Muscle layer of colon (tissue), 2 donors: Measurements from ENCODE around the gene CSK.

ENCODE experiments used
- H3K27ac ChIP-seq: one replicate; pipeline ENCODE4 v1.7.0; 2013; ENCODE audit warnings: low read depth, mild to moderate bottlenecking, low read length, moderate library complexity
- H3K27me3 ChIP-seq, 2 donors: one replicate each; pipeline ENCODE4 v1.7.0; 2013; ENCODE audit warnings: low read length in 2 of 2, mild to moderate bottlenecking in 2 of 2; ENCODE audit not compliant: insufficient read depth in 2 of 2, control insufficient read depth in 1 of 2
- H3K36me3 ChIP-seq: one replicate; pipeline ENCODE4 v1.7.0; 2013; ENCODE audit warnings: mild to moderate bottlenecking, low read length; ENCODE audit not compliant: insufficient read depth
- H3K4me1 ChIP-seq: one replicate; pipeline ENCODE4 v1.7.0; 2013; ENCODE audit warnings: mild to moderate bottlenecking, low read length; ENCODE audit not compliant: insufficient read depth
- H3K4me3 ChIP-seq, 2 donors: one replicate each; pipeline ENCODE4 v1.7.0; 2013; ENCODE audit warnings: low read length in 2 of 2, low read depth in 1 of 2, mild to moderate bottlenecking in 1 of 2, moderate library complexity in 1 of 2
- H3K9ac ChIP-seq: one replicate; pipeline ENCODE4 v1.7.0; 2013; ENCODE audit warnings: low read length
- H3K9me3 ChIP-seq: one replicate; pipeline ENCODE4 v1.7.0; 2013; ENCODE audit warnings: mild to moderate bottlenecking, low read length
- donor health status: abdominal sarcoma.
- donor health status: Adenocarcinoma of cecum.

CSK gene

DNA sequence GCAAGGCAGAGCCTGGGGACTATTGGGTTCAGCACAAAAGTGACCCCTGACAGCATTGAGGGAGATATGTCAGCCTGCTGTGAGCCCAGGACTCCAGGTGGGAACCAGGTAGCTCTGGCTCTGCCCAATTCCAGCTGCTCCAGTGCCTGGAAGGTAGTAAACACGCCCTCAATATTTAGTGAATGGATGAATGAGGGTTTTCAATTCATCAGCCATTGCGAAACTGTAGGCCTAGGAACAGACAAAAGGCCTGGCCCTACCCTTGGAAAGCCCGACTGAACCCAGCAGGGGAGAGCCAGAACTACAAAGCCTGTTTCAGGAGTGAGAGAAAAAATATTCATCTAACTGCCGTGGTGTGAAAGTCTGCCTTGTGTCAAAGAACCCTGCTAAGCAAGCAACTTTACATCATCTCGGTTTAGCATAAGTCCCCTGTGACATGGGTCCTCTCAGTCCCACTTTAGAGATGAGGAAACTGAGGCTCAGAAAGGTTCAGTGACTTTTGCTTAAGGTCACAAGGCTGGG is 8.1 kb upstream of the CSK start:
- no peak overlapping the region for H3K27ac ChIP-seq
- H3K27me3 ChIP-seq = peaks cover 0 to 6% of the 10 kb centered on the region in 2 donors
- H3K4me1 ChIP-seq = peaks cover 3% of the 10 kb centered on the region
- H3K9me3 ChIP-seq = no peaks in the 10 kb centered on the region
- H3K4me3 ChIP-seq = no peak overlapping the region
- no peak overlapping the region for H3K9ac ChIP-seq
- no peaks in the 10 kb centered on the region for H3K36me3 ChIP-seq

DNA sequence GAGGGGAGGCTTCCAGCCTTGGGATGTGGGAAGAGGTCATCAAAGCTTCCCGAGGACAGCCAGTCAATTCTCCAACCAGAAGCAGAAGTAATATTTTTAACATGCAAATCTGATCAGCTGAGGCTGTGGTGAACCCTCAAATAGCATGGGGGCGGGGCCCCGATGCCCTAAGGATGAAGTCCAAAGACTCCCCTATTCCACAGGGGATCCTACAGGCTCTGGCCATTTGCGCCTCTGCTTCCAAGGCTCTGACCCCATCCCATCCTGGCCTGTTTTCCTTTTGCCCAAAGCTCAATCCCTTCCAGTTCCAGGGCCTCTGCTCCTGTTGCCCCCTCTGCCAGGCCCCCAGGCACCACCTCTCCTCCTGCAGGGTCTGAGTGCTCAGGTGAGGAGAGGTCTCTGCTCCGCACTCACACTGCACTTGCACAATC is 6.7 kb upstream of the CSK start:
- H3K27me3 ChIP-seq = peaks cover 0 to 4% of the 10 kb centered on the region in 2 donors
- no peaks in the 10 kb centered on the region for H3K9me3 ChIP-seq
- no peak overlapping the region for H3K27ac ChIP-seq
- no peak overlapping the region for H3K9ac ChIP-seq
- H3K4me1 ChIP-seq = peaks cover 3% of the 10 kb centered on the region
- no peaks in the 10 kb centered on the region for H3K36me3 ChIP-seq
- no peak overlapping the region for H3K4me3 ChIP-seq

GRCh38 chr15:74775894-74776293 is 6.0 kb upstream of the CSK start:
- no peaks in the 10 kb centered on the region for H3K27me3 ChIP-seq
- H3K4me1 ChIP-seq = peaks cover 5% of the 10 kb centered on the region
- H3K9ac ChIP-seq = no peak overlapping the region
- no peaks in the 10 kb centered on the region for H3K36me3 ChIP-seq
- H3K27ac ChIP-seq = no peak overlapping the region
- H3K4me3 ChIP-seq = no peak overlapping the region
- no peaks in the 10 kb centered on the region for H3K9me3 ChIP-seq

DNA sequence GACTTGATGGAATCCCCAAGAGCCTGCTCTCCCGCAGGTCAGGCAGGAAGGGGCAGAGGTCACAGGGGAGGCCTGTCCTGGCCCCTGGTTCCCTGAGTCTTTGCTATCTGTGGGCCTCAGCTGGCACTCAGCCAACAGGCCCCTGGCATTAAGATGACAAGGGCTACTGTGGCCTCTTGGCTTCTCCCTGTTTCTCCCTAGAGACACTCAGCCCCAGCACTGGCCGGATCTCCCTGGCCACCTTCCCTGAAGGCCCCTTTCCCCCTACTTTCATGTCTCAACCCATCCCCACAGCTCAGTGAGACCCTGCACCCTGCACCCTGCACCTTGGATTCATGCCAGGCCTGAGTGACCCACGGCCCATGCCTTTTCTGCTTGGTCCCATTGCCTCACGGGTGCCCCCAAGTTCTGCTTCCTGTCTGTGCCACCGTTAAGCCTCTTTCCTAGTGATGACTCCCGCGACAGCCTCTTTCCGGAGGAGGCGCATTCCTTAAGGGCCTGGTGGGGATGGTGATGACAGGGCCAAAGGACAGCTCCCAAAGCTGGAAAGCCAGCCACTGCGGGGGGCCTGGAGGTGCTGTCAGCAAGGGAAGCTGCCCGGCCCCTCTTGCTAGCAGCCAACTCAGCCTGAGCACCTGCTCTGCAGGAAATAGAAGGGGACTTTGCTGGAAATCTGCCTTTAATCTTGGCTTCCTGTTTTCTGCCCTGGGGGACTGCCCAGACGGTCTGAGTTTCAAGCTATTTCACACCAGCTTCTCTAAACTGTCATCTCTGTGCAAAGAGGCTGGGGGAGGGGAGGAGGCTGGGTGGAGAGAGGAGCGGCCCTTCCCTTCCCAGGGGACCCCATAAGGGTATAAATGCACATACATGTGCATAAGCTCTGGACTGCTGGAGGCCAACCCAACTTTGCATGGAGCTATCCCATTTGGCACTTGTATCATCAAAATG is 4.8 kb upstream of the CSK start:
- Histone ChIP-seq H3K4me3 (no peak overlapping the region), H3K27ac (no peak overlapping the region), H3K9me3 (no peaks in the 10 kb centered on the region), H3K36me3 (no peaks in the 10 kb centered on the region), H3K4me1 (peaks cover 14% of the 10 kb centered on the region), H3K9ac (no peak overlapping the region), H3K27me3 (no peaks in the 10 kb centered on the region)

- no peak overlapping the region for H3K27ac ChIP-seq
These were observed 3.9 kb upstream of the CSK start for GRCh38 chr15:74777769-74778598.

GRCh38 chr15:74778599-74778970 is 3.3 kb upstream of the CSK start:
- no peak overlapping the region for H3K9ac ChIP-seq
- no peak overlapping the region for H3K4me3 ChIP-seq
- no peaks in the 10 kb centered on the region for H3K27me3 ChIP-seq
- no peaks in the 10 kb centered on the region for H3K9me3 ChIP-seq
- peaks cover 24% of the 10 kb centered on the region for H3K4me1 ChIP-seq
- no peak overlapping the region for H3K27ac ChIP-seq
- no peaks in the 10 kb centered on the region for H3K36me3 ChIP-seq

More at GRCh38 chr15:74777769-74778598, 3.9 kb upstream of the CSK start:
- no peak overlapping the region for H3K4me3 ChIP-seq
- no peaks in the 10 kb centered on the region for H3K9me3 ChIP-seq
- H3K4me1 ChIP-seq = peaks cover 18% of the 10 kb centered on the region
- no peaks in the 10 kb centered on the region for H3K36me3 ChIP-seq
- no peaks in the 10 kb centered on the region for H3K27me3 ChIP-seq
- no peak overlapping the region for H3K9ac ChIP-seq

DNA sequence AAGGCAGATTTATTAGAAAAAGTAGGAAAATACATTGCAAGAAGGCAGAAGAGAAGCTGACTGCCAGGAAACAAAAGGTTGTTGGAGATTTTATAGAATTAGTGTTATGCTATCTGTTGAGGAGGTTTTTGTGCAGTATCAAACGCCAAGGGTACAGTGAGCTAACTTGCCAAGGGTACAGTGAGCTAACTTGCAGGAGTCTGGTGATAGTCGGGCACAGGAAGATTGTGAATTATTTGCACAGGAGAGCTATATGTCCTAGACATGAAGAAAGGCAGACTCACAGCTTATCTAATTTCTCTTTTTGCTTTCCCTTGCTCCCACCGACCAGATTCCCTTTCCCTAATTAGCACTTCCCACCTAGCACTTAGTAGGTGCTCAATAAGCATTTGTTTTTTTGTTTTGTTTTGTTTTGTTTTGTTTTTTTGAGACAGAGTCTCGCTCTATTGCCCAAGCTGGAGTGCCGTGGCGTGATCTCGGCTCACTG is 2.7 kb upstream of the CSK start:
- Histone ChIP-seq H3K4me3 (no peak overlapping the region), H3K9me3 (no peaks in the 10 kb centered on the region), H3K4me1 (peaks cover 29% of the 10 kb centered on the region), H3K9ac (no peak overlapping the region), H3K36me3 (no peaks in the 10 kb centered on the region), H3K27ac (no peak overlapping the region), H3K27me3 (no peaks in the 10 kb centered on the region)

DNA sequence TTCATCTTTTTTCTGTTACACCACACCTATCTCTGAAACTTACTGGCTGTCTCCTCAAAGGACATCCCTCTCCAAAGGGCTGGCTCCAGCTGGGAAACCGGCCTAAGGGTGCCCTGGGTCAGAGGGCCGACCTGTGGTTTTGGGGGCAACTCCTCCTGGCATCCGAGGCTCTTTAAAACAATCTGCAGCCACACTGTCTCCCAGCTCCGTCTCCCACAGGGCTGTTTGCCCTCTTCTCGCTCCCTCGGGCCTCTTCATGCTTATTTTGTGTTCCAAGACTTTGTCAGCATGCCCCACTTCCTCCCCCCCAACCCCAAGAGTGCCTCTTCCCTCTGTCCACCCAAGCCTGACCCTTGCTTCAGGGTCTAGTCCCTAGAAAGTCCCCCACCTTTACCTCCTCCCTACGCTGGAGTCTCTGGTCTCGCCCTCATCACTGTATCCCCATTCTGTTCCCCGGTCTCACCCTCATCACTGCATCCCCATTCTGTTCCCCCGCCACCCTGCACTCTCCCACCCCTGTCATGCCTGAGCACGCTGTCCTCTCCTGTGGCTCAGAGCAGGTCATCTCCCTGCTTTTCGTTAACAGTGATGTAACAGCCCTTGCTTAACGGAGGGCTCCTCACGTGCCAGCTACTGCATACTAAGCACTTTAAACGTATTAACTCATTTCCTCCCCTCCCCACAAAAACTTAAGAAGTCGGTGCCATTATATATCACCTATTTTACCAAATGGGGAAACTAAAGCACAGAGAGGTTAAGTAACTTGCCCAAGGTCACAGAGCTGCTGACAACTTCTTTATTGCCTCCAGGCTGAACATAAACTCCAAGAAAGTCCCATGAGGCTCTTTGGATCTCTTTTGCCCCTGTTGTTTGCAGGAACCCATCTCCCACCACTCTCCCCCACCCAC is 1.1 kb upstream of the CSK start:
- H3K27me3 ChIP-seq = no peaks in the 10 kb centered on the region
- H3K9ac ChIP-seq = no peak overlapping the region
- H3K27ac ChIP-seq = no peak overlapping the region
- H3K4me1 ChIP-seq = peaks cover 41% of the 10 kb centered on the region
- no peaks in the 10 kb centered on the region for H3K9me3 ChIP-seq
- no peaks in the 10 kb centered on the region for H3K36me3 ChIP-seq
- peak overlapping the region in 1 of 2 donors; percentile 46 for H3K4me3 ChIP-seq

DNA sequence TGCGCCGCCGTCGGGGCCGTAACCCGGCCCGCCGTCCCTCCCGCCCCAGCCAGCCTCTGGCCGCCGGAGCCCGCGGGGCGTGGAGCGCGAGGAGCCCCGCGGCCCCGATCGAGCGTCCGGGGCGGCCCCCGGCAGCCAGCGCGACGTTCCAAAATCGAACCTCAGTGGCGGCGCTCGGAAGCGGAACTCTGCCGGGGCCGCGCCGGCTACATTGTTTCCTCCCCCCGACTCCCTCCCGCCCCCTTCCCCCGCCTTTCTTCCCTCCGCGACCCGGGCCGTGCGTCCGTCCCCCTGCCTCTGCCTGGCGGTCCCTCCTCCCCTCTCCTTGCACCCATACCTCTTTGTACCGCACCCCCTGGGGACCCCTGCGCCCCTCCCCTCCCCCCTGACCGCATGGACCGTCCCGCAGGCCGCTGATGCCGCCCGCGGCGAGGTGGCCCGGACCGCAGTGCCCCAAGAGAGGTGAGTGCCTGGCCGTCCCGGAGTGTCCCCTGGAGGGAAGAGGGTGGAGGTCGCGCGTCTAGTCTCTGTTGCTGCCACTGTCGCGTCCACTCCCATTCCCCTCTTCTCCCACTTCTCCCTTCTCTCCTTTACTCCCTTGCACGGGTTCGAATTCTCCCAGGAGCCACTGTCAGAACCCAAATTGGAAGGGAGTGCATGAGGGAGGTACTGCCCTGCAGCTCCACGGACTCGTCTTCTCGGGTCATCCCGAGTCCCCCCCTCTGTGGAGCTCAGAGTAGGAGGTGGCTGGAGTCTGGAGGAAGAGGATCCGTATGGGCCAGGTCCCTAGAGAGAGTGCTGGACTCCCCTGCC is 585 bp downstream of the CSK start:
- peak overlapping the region; percentile 78 for H3K9ac ChIP-seq
- no peaks in the 10 kb centered on the region for H3K27me3 ChIP-seq
- H3K4me3 ChIP-seq = peak overlapping the region; percentile 79 to 94
- H3K4me1 ChIP-seq = peaks cover 55% of the 10 kb centered on the region
- peak overlapping the region; percentile 81 for H3K27ac ChIP-seq
- no peaks in the 10 kb centered on the region for H3K9me3 ChIP-seq
- H3K36me3 ChIP-seq = no peaks in the 10 kb centered on the region
